NCI-H1694 (cell line): ENCODE measurements around the gene CD48.
"Not testable (repeated sequence)": the region's sequence is repeated elsewhere in the genome, so short reads cannot be mapped to it uniquely, and the experiment has no call there.

Experiments
- DNase-seq: peaks from one replicate; lab custom pipeline; 2025; lab: John Stamatoyannopoulos, UW

Gene CD48

GRCh38 chr1:160675641-160676410, 35.8 kb downstream of the CD48 start:
- DNase-seq, result no peak

DNA sequence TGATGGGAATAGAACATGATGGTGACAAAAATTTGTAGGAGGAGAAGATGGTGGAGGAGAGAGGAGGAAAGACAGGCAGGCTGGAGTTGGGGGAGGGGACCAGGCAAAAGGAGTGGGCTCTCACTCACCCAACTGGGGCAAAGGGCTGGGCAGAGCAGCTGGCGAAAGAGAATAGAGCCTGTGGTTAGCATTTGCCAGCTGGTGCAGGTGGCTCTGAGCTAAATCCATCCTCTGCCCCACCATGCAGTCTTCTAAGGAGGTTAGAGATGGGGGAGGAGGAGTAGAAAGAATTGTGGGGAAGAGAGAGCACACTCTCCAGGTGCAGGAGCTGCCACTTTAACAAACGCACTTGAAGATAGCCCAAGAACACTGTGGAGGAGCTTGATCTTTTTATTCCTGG, 37.2 kb downstream of the CD48 start:
- DNase-seq, result no peak

DNA sequence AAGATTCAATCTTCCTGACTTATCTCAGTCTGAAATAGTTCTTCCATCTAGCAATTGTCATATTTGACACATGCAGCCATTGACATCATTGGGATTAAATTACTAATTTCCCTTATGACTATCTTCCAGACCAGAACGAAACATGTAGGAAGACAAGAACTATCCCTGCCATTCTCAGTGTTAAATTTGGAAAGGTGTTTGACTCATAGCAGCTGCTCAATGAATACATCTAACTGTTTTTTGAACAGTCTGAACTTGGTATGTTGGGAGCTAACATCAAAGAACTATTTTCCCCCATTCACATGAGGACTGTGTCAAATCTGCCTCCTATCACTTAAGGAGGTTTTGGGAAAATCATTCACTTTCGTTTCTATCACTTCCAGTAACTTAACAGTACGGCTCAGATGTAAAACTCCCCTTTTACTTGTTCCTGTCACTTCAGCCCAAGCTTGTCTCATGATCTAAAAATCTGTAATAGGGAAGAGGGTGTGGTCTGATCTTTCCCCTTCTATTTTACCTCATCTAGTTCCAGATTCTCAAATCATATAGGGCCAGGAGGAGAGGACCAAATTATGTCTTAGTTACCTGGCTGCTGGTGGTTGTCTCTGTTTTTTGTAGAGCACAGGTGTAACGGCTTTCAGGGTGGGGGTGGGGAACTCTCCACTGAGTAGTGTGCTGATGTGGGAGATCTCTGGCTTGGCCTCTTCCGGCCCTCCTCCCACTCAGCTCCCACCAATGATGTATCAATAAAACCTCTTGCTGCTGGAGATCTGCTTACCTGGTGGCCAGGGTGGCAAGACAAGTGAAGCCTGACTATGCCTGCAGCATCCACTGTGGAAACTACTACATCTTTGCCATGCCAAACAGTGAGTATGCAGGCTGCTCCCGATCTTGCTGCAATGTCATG, 38.6 kb downstream of the CD48 start:
- no peak for DNase-seq

DNA sequence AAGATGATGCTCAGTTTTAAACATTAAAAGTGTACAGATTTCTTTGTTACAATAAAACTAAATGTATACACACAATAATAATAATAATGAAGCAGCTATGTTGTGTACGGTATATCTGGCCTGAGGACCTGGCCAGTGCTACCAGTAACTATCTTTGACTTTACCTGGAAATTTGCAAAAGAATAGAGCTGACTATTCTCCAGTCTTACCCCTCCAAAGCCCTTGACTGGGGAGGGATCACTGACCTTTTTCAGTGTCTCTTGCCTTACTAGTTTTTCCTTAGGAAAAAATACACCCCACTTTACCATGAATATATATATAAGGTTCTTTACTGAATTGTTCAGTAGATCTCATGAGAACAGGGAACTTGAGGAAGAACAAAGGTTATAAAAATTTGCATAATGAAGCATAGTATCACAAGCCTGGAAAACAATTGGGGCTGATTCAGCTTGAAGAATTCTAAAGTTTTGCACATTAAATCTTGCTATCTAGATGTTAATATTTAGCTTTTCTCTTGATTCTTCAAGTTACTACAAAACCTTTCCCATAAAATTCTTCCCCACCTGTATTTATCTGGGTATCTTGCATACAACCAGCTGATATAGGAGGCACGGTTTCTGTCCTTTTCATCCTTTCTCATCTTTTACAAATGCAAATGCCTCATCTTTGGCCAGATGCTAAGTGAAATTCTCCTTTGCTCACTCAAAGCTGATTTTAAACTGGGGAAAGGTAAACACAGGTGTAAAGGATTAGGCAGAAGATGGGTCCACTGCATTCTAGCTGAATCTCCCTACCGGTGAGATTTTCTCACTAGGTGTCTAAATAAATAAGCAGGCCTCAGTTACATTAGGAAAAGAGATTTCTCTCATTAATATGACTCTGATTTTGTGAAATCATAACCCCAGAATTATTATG, 39.8 kb downstream of the CD48 start:
- no peak for DNase-seq

DNA sequence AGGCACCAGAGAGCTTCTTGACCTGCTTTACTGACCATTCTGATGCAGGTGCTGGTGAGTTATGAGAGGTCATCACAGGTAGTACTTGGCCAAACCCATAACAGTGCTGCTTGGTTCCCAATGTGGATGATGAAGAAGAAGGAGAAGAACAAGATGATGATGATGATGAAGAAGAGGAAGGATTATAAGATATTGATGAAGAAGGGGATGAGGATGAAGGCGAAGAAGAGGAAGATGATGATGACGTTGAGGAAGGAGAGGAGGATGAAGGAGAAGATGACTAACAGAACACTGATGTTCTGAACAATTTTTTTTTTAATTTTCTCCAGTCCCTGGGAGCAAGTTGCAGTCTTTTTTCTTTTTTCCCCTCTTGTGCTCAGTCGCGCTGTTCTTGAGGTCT, 40.9 kb downstream of the CD48 start:
- no peak for DNase-seq

DNA sequence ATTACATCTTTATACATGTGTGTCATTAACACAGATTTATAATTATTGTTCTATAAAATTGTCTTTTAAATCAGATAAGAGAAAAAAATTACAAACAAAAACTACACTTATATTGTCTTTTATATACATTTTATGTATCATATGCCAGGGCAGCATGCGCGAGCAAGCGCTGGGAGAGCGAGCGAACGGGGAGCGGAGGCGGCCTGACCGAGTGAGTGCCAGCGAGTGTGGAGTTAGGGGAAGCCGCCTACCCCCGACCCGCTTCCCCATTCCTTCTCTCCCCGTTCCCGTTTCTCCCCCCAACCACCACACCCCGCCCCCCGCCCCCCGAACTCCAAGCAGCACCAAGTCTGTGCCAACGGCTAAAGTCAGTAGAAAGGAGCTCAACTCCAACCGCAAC, 41.8 kb downstream of the CD48 start:
- no peak for DNase-seq

DNA sequence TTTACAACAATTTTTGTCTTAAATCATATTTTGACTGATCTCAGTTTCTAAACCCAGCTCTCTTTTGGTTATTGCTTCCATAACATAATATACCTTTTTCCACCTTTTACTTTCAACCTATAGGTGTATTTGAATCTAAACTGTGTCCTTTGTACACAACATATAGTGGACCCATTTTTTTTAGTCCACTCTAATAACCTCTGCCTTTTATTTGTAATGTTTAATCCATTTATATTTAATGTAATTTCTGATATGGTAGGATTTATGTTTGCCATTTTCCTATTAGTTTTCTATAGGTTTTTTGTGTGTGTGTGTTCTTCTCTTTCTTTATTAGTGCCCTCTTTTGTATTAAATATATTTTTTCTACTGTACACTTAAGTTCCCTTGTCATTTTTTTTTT, 42.3 kb downstream of the CD48 start:
- DNase-seq, result no peak

DNA sequence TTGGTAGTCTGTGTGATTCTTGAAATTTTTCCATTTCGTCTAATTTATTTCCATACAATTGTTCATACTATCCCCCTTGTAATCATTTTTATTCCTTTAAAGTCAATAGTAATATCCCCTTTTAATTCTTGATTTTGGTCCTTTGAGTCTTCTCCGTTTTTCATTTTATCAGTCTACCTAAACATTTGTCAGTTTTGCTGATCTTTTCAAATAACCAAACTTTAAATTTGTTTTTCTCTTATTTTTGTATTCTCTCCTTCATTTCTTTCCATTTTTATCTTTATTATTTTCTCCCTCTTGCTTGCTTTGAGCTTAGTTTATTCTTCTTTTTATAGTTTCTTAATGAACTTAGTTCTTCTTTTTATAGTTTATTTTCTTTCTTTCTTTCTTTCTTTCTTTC, 43.7 kb downstream of the CD48 start:
- no peak for DNase-seq

- no peak for DNase-seq
Measured at GRCh38 chr1:160666079-160666442, 45.6 kb downstream of the CD48 start.

DNA sequence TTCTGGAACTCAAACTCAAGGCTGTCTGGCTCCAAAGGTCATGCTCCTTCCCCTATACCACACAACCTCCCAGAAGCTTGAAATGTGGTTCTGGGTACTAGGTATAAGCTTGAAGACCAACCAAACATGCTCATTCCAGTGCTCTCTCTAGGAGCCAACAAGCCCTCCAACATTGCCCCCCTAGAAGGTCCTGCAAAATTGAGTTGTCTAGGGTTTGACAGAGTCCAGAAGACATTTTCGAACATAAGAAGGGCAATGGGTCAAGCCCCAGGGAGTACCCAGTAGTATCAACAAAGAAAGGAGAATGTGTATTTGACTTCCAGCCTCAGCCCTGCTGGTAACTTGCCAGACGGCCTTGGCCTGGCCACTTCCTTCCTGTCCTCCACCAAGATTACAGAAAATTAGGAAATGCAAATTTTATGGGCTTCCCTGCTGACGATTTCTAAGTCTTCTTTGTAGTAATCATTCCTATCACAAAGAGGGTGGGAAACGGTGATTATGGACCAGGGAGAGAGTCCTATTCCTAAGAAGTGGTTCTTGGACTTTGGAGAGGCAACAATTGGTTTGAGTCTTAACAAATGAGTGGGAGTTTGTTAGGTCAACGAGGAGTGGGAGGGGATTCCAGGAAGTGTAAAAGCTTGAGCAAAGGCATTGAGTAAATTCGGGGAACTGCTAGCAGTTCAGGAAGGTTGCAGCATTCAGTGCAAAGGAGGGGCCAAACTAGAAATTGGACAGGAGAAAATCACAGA, 46.1 kb downstream of the CD48 start:
- DNase-seq, result no peak

GRCh38 chr1:160664573-160665051, 47.0 kb downstream of the CD48 start:
- DNase-seq, result no peak

- DNase-seq, result no peak
Measured at GRCh38 chr1:160662910-160663309, 48.7 kb downstream of the CD48 start.

GRCh38 chr1:160659566-160659965, 52.1 kb downstream of the CD48 start:
- DNase-seq, result no peak

DNA sequence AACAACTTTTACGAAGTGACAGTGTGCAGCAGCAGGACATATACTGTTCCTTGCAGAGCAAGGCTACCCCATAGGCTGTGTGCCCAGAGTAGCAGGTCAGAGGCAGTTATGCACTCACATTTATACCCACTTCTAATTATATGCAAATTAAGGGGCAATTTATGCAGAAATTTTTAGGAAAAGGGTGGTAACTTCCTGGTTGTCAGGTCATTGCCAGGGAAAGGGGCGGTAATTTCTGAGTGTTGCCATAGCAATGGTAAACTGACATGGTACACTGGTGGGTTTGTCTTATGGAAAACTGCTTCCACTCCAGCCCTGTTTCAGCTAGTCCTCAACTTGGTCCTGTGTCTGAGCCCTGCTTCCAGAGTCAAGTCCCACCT, 52.8 kb downstream of the CD48 start:
- DNase-seq, result no peak

DNA sequence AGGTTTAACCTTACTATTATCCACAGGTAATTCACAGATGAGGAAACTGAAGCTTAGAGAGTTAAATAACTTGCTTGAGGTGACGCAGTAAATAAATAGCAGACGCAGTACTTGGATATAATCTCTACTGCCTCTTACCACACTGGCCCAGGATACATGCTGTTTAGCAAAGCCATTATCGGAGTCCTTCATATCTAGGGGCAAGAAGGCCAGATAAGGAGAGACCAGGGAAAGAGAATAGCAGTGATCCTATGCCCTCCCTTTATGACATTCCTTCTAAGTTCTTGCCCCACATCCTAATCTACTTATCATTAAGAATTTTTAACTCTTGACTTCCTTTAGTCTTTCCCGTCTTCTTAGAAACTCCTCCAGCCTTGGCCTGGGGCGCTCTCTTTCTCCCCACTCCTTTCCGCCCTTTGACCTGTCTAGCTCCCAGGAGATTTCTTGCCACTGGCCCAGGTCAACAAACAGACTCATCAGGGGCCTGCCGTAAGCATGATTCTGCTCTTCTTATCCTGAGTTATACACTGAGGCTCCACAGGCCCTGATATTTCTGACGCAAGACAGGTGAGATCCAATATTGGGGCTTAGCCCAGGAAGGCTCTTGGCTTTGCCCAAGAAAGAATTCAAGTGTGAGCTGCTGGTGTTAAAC, 53.3 kb downstream of the CD48 start:
- no peak for DNase-seq

DNA sequence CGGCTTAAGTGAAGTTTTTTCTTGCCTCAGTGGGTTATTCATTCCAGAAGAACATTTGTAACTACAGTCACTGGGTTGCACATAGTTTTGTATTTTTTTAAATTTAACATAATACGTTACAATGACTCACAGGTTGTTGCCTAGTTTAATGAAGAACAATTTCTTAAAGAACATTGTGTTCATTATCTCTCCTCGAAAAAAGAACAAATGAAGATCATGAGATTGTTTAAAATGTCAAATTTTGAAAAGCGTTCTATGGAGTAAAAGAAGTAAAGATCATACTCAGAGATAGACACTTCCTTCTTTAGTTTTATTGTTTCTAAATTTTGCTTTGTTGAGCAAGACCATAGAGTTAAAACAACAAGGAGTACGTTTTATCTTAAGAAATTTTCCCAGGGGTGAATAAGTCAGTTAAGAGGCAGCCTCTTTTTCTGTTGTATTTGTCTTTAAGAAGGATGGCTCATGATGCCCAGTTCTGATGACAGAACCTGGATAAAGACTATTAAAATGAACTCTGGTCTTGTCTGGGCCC, 54.3 kb downstream of the CD48 start:
- DNase-seq, result no peak

- DNase-seq, result no peak
Measured at GRCh38 chr1:160656737-160657136, 54.9 kb downstream of the CD48 start.

- no peak for DNase-seq
Measured at GRCh38 chr1:160653620-160654016, 58.0 kb downstream of the CD48 start.

- no peak for DNase-seq
Measured at GRCh38 chr1:160652924-160653619, 58.5 kb downstream of the CD48 start.

DNA sequence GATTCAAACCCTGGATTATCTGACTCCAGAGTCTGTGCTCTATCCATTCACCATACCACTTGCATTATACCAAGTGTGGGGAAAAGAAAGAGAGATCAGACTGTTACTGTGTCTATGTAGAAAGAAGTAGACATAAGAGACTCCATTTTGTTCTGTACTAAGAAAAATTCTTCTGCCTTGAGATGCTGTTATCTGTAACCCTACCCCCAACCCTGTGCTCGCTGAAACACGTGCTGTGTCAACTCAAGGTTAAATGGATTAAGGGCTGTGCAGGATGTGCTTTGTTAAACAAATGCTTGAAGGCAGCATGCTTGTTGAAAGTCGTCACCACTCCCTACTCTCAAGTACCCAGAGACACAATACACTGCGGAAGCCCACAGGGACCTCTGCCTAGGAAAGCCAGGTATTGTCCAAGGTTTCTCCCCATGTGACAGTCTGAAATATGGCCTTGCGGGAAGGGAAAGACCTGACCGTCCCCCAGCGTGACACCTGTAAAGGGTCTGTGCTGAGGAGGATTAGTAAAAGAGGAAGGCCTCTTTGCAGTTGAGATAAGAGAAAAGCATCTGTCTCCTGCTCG, 59.5 kb downstream of the CD48 start:
- not testable (repeated sequence) for DNase-seq
